ENCODE measurements around the gene AHCYL2.

GRCh38 chr7:129401967-129402860, 177.4 kb downstream of the AHCYL2 start:
- TF ChIP-seq, protein P1, sequence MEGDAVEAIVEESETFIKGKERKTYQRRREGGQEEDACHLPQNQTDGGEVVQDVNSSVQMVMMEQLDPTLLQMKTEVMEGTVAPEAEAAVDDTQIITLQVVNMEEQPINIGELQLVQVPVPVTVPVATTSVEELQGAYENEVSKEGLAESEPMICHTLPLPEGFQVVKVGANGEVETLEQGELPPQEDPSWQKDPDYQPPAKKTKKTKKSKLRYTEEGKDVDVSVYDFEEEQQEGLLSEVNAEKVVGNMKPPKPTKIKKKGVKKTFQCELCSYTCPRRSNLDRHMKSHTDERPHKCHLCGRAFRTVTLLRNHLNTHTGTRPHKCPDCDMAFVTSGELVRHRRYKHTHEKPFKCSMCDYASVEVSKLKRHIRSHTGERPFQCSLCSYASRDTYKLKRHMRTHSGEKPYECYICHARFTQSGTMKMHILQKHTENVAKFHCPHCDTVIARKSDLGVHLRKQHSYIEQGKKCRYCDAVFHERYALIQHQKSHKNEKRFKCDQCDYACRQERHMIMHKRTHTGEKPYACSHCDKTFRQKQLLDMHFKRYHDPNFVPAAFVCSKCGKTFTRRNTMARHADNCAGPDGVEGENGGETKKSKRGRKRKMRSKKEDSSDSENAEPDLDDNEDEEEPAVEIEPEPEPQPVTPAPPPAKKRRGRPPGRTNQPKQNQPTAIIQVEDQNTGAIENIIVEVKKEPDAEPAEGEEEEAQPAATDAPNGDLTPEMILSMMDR (IDR thresholded peaks at IDR 0.05; ENCODE audit: low read length), result peak; percentile 68
- no peak for TF ChIP-seq EZH2 (IDR thresholded peaks at IDR 0.05; ENCODE audit: borderline replicate concordance, low read length)

All from OCI-LY1 (cell line).